WTC11 (cell line): ENCODE results near the gene SCUBE1. TPM values are rescaled to one million over a fixed set of nuclear protein-coding genes. Genes with fewer than 3 reads are reported as not detected.

Experiments used
- ATAC-seq: fragments of 200-7000 bp; cut with Tn5 transposase; 2 replicates; pipeline ENCODE4 v1.10.0; 2021; ENCODE audit warnings: mild to moderate bottlenecking, moderate library complexity
- CTCF ChIA-PET: fragments of 300-600 bp; sonication (Branson Sonifier 250); formaldehyde crosslinking; loops from one replicate; lab custom pipeline; 2021; ENCODE audit warnings: antibody characterized with exemption; lab: Charles Lee
- POLR2A ChIA-PET: fragments of 350-600 bp; sonication (Branson Sonifier 250); formaldehyde crosslinking; loops from one replicate; lab custom pipeline; 2021; ENCODE audit warnings: antibody characterized with exemption; lab: Charles Lee
- DNase-seq: peaks from one replicate; pipeline ENCODE4 v3.0.0; 2021; ENCODE audit warnings: low spot score
- H3K27ac Mint-ChIP-seq: 2 replicates; pipeline ENCODE4 v1.8.0; 2021; ENCODE audit warnings: mixed read lengths
- H3K27me3 Mint-ChIP-seq: 2 replicates; pipeline ENCODE4 v1.8.0; 2021; ENCODE audit warnings: low read depth, mild to moderate bottlenecking, moderate library complexity, mixed read lengths
- H3K36me3 Mint-ChIP-seq: 2 replicates; pipeline ENCODE4 v1.8.0; 2021; ENCODE audit warnings: mixed read lengths
- H3K4me1 Mint-ChIP-seq: 2 replicates; pipeline ENCODE4 v1.8.0; 2022; ENCODE audit warnings: mixed read lengths
- H3K4me3 Mint-ChIP-seq: 2 replicates; pipeline ENCODE4 v1.8.0; 2021; ENCODE audit warnings: mild to moderate bottlenecking, moderate library complexity, mixed read lengths
- H3K9me3 Mint-ChIP-seq: 2 replicates; pipeline ENCODE4 v1.8.0; 2021; ENCODE audit warnings: mixed read lengths
- AFF4 ChIP-seq: sonication (generic); formaldehyde crosslinking; IDR thresholded peaks from 2 replicates; pipeline ENCODE4 v1.8.1; 2023; ENCODE audit warnings: mild to moderate bottlenecking, missing genetic modification reagents, borderline replicate concordance
- CREM ChIP-seq: sonication (generic); formaldehyde crosslinking; IDR thresholded peaks from 2 replicates; pipeline ENCODE4 v1.8.1; 2022; ENCODE audit warnings: mild to moderate bottlenecking, missing genetic modification reagents, moderate library complexity
- E2F4 ChIP-seq: sonication (generic); formaldehyde crosslinking; IDR thresholded peaks from 2 replicates; pipeline ENCODE4 v1.8.1; 2022; ENCODE audit warnings: low read depth, mild to moderate bottlenecking, moderate library complexity, missing genetic modification reagents, borderline replicate concordance
- ESRRA ChIP-seq: sonication (generic); formaldehyde crosslinking; IDR thresholded peaks from 2 replicates; pipeline ENCODE4 v1.8.1; 2022; ENCODE audit warnings: mild to moderate bottlenecking, missing genetic modification reagents, borderline replicate concordance
- HMGA2 ChIP-seq: fragments of 250-450 bp; sonication (Bioruptor Pico); IDR thresholded peaks from 2 replicates; pipeline ENCODE4 v1.4.0; 2021; ENCODE audit warnings: mild to moderate bottlenecking, moderate library complexity
- MLX ChIP-seq: sonication (generic); formaldehyde crosslinking; IDR thresholded peaks from 2 replicates; pipeline ENCODE4 v1.8.1; 2023; ENCODE audit warnings: mild to moderate bottlenecking, missing genetic modification reagents, moderate library complexity
- MYBL2 ChIP-seq: sonication (generic); formaldehyde crosslinking; IDR thresholded peaks from 2 replicates; pipeline ENCODE4 v1.8.1; 2023; ENCODE audit warnings: mild to moderate bottlenecking, moderate library complexity, missing genetic modification reagents
- PRDM15 ChIP-seq: sonication (generic); formaldehyde crosslinking; IDR thresholded peaks from 2 replicates; pipeline ENCODE4 v1.8.0; 2022; ENCODE audit warnings: missing genetic modification reagents
- ZNF138 ChIP-seq: sonication (generic); formaldehyde crosslinking; conservative IDR thresholded peaks from 2 replicates; pipeline ENCODE4 v1.8.1; 2022; ENCODE audit warnings: mild to moderate bottlenecking, moderate library complexity, missing genetic modification reagents
- ZNF396 ChIP-seq: fragments of 250-450 bp; sonication (Bioruptor Pico); IDR thresholded peaks from 2 replicates; pipeline ENCODE4 v1.8.0; 2021; ENCODE audit warnings: mild to moderate bottlenecking, moderate library complexity, borderline replicate concordance
- ZNF425 ChIP-seq: fragments of 250-450 bp; sonication (Bioruptor Pico); conservative IDR thresholded peaks from 2 replicates; pipeline ENCODE4 v1.9.0; 2021; ENCODE audit warnings: mild to moderate bottlenecking
- ZNF512 ChIP-seq: sonication (generic); formaldehyde crosslinking; IDR thresholded peaks from 2 replicates; pipeline ENCODE4 v1.8.1; 2022; ENCODE audit warnings: missing genetic modification reagents, borderline replicate concordance
- total RNA-seq: library from RNA; stranded (reverse); gene quantifications from 3 replicates; pipeline ENCODE4 v1.2.3, GENCODE V29; 2021

SCUBE1 gene
- total RNA-seq, 1 experiment from 2014 or later: 6.9 TPM

GRCh38 chr22:43298062-43298801 is 44.9 kb downstream of the SCUBE1 start (continued):
- no peak for TF ChIP-seq PRDM15 (CRISPR knock-in tag)
- TF ChIP-seq AFF4 (CRISPR knock-in tag): no peak
- TF ChIP-seq HMGA2 (CRISPR knock-in tag): no peak

- H3K27me3 Mint-ChIP-seq: no peaks in the 10 kb centered on the region
- no peak for TF ChIP-seq ZNF512 (CRISPR knock-in tag)
- no peak for TF ChIP-seq ZNF425
- TF ChIP-seq ESRRA (CRISPR knock-in tag): no peak
- no peak for TF ChIP-seq PRDM15 (CRISPR knock-in tag)
- TF ChIP-seq ZNF138 (CRISPR knock-in tag): no peak
- TF ChIP-seq MLX (CRISPR knock-in tag): no peak
- no peak for TF ChIP-seq E2F4
- no peak for TF ChIP-seq MYBL2 (CRISPR knock-in tag)
- no peak for TF ChIP-seq ZNF396 (CRISPR knock-in tag)
- no peak for TF ChIP-seq CREM
Observed at GRCh38 chr22:43297270-43298061, 45.7 kb downstream of the SCUBE1 start.

More at GRCh38 chr22:43297270-43298061, 45.7 kb downstream of the SCUBE1 start:
- ATAC-seq: no peak
- H3K4me3 Mint-ChIP-seq: no peak overlapping the region
- no peaks in the 10 kb centered on the region for H3K36me3 Mint-ChIP-seq
- H3K27ac Mint-ChIP-seq: no peak overlapping the region
- ChIA-PET POLR2A (interaction anchor here (1.0 kb wide), 1 partner anchor 13 kb away, joined by 3 read pairs; no protein-coding TSS in a partner anchor), CTCF (interaction anchor here (1.2 to 5.5 kb wide), 4 partner anchors 10 to 49 kb away, joined by 3 to 31 read pairs (median 6); no protein-coding TSS in a partner anchor)
- DNase-seq: no peak
- H3K4me1 Mint-ChIP-seq: 0 out of 2 replicates have a peak, but pooled peaks cover 2% of the 10 kb centered on the region
- H3K9me3 Mint-ChIP-seq: no peaks in the 10 kb centered on the region
